Neural progenitor cell (in vitro differentiated cells): ENCODE data around the gene ITGA11. TPM values are rescaled to one million over a fixed set of nuclear protein-coding genes. Genes with fewer than 3 reads are reported as not detected.

ENCODE experiments used
- DNase-seq: peaks from one replicate; pipeline ENCODE4 v3.0.0-alpha.2; 2016; ENCODE audit warnings: low spot score
- H2AFZ ChIP-seq: fragments of 200-600 bp; sonication (generic); replicated peaks from 2 replicates; pipeline ENCODE4 v1.6.1; 2016; ENCODE audit warnings: antibody characterized with exemption
- H3F3A ChIP-seq: fragments of 200-600 bp; sonication (generic); 2 replicates; pipeline ENCODE4 v1.6.1; 2016; ENCODE audit warnings: antibody characterized with exemption, low read depth
- H3K27ac ChIP-seq: fragments of 200-600 bp; sonication (generic); 2 replicates; pipeline ENCODE4 v1.5.1; 2016; ENCODE audit warnings: mild to moderate bottlenecking
- H3K27me3 ChIP-seq: fragments of 200-600 bp; sonication (generic); 2 replicates; pipeline ENCODE4 v1.6.1; 2016; ENCODE audit warnings: mild to moderate bottlenecking, moderate library complexity
- H3K36me3 ChIP-seq: fragments of 200-600 bp; sonication (generic); 2 replicates; pipeline ENCODE4 v1.5.1; 2016
- H3K4me1 ChIP-seq: fragments of 200-600 bp; sonication (generic); 2 replicates; pipeline ENCODE4 v1.6.1; 2016; ENCODE audit warnings: mixed run types
- H3K4me2 ChIP-seq: fragments of 200-600 bp; sonication (generic); 2 replicates; pipeline ENCODE4 v1.6.1; 2016
- H3K4me3 ChIP-seq: fragments of 200-600 bp; sonication (generic); 2 replicates; pipeline ENCODE4 v1.5.1; 2016
- H3K79me2 ChIP-seq: fragments of 200-600 bp; sonication (generic); 2 replicates; pipeline ENCODE4 v1.6.1; 2016; ENCODE audit warnings: low read depth
- H3K9ac ChIP-seq: fragments of 200-600 bp; sonication (generic); 2 replicates; pipeline ENCODE4 v1.6.1; 2016
- H3K9me3 ChIP-seq: fragments of 200-600 bp; sonication (generic); 2 replicates; pipeline ENCODE4 v1.5.1; 2016; ENCODE audit warnings: low read depth
- H4K20me1 ChIP-seq: fragments of 200-600 bp; sonication (generic); 2 replicates; pipeline ENCODE4 v1.6.1; 2016; ENCODE audit warnings: low read depth
- H3K27ac Mint-ChIP-seq: 3 replicates; pipeline ENCODE4 v1.8.0; 2021; ENCODE audit warnings: mixed read lengths
- H3K27me3 Mint-ChIP-seq: 2 replicates; pipeline ENCODE4 v1.8.0; 2022; ENCODE audit warnings: low read depth, mild to moderate bottlenecking, inconsistent platforms, moderate library complexity, mixed read lengths; ENCODE audit not compliant: insufficient read depth
- H3K36me3 Mint-ChIP-seq: 3 replicates; pipeline ENCODE4 v1.8.0; 2021; ENCODE audit warnings: mixed read lengths
- H3K4me1 Mint-ChIP-seq: 3 replicates; pipeline ENCODE4 v1.8.0; 2021; ENCODE audit warnings: mixed read lengths
- H3K4me3 Mint-ChIP-seq: 3 replicates; pipeline ENCODE4 v1.8.0; 2021; ENCODE audit warnings: mild to moderate bottlenecking, moderate library complexity, mixed read lengths
- H3K9me3 Mint-ChIP-seq: 3 replicates; pipeline ENCODE4 v1.8.0; 2020; ENCODE audit warnings: mixed read lengths
- EZH2 ChIP-seq: fragments of 200-600 bp; sonication (generic); IDR thresholded peaks from 2 replicates; pipeline ENCODE4 v1.6.1; 2017; ENCODE audit warnings: antibody characterized with exemption, mild to moderate bottlenecking, moderate library complexity
- EZH2phosphoT487 ChIP-seq: fragments of 200-600 bp; sonication (generic); IDR thresholded peaks from 2 replicates; pipeline ENCODE4 v1.6.1; 2017; ENCODE audit warnings: antibody characterized with exemption
- total RNA-seq: library from RNA; depleted of rRNA; stranded (reverse); fragments of >200 nt; gene quantifications from 2 replicates; pipeline ENCODE4 v1.2.3, GENCODE V29; 2015; ENCODE audit warnings: low replicate concordance
- TF ChIP-seq, protein P1 (sequence below): fragments of 200-600 bp; sonication (generic); IDR thresholded peaks from 2 replicates; pipeline ENCODE4 v1.5.1; 2017; ENCODE audit warnings: antibody characterized with exemption, mild to moderate bottlenecking

ITGA11 gene
- total RNA-seq, 1 donor from 2014 or later = not detected

DNA sequence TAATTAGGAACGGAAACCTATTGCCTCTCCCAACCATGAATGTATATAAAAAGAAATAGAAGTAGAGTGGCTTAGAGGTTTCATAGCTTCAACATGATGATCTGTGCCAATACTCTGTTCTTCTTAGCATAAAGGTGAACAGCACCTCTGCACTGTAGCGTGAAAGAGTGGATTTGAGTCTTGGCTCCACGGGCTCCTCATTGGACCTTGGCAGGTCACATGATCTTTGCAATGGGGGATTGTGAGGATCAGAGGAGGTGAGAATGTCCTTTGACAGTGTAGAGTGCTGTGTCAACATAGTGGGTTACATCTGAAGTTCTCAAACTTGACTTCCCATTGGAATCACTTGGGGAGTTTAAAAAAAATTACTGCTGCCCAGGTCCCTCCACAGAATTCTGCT lies 103.0 kb downstream of the ITGA11 start:
- H3K36me3 Mint-ChIP-seq = no peaks in the 10 kb centered on the region
- Histone ChIP-seq H4K20me1 (no peaks in the 10 kb centered on the region), H2AFZ (no peak overlapping the region), H3F3A (peaks cover 14% of the 10 kb centered on the region), H3K36me3 (no peaks in the 10 kb centered on the region), H3K9ac (no peak overlapping the region), H3K4me3 (no peak overlapping the region), H3K27ac (no peak overlapping the region), H3K4me2 (no peak overlapping the region), H3K9me3 (no peaks in the 10 kb centered on the region), H3K27me3 (no peaks in the 10 kb centered on the region), H3K79me2 (no peaks in the 10 kb centered on the region), H3K4me1 (peaks cover 35% of the 10 kb centered on the region)
- no peak for TF ChIP-seq EZH2
- TF ChIP-seq EZH2phosphoT487 = no peak
- TF ChIP-seq, protein P1, sequence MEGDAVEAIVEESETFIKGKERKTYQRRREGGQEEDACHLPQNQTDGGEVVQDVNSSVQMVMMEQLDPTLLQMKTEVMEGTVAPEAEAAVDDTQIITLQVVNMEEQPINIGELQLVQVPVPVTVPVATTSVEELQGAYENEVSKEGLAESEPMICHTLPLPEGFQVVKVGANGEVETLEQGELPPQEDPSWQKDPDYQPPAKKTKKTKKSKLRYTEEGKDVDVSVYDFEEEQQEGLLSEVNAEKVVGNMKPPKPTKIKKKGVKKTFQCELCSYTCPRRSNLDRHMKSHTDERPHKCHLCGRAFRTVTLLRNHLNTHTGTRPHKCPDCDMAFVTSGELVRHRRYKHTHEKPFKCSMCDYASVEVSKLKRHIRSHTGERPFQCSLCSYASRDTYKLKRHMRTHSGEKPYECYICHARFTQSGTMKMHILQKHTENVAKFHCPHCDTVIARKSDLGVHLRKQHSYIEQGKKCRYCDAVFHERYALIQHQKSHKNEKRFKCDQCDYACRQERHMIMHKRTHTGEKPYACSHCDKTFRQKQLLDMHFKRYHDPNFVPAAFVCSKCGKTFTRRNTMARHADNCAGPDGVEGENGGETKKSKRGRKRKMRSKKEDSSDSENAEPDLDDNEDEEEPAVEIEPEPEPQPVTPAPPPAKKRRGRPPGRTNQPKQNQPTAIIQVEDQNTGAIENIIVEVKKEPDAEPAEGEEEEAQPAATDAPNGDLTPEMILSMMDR = no peak
- H3K4me1 Mint-ChIP-seq = peaks cover 39% of the 10 kb centered on the region
- no peaks in the 10 kb centered on the region for H3K9me3 Mint-ChIP-seq
- DNase-seq = no peak
- H3K27ac Mint-ChIP-seq = no peak overlapping the region
- no peak overlapping the region for H3K4me3 Mint-ChIP-seq
- peaks cover 12% of the 10 kb centered on the region for H3K27me3 Mint-ChIP-seq

DNA sequence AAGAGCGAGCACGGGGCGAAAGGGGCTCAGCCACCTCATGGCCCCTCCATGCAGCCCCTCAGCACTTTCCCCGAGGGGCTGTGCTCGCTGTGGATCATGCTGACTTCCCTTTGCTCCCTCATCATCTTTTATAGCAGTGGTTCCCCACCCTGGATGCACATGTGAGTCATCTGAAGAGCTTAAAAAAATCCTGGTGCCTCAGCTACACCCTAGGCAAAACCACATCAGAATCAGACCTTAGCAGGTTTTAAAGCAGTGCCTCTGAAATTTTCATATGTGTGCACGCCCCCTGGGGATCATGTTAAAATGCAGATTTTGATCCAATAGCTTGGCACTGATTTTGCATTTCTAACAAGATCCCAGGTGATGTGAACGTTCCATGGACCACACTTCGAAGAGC lies 103.5 kb downstream of the ITGA11 start:
- Histone ChIP-seq H3K27ac (no peak overlapping the region), H3K79me2 (no peaks in the 10 kb centered on the region), H3K36me3 (no peaks in the 10 kb centered on the region), H3K27me3 (no peaks in the 10 kb centered on the region), H3K4me3 (no peak overlapping the region), H3K9me3 (no peaks in the 10 kb centered on the region), H3K9ac (no peak overlapping the region), H3K4me1 (peaks cover 39% of the 10 kb centered on the region), H2AFZ (no peak overlapping the region), H3K4me2 (no peak overlapping the region), H3F3A (peaks cover 14% of the 10 kb centered on the region), H4K20me1 (no peaks in the 10 kb centered on the region)
- TF ChIP-seq, protein P1 = no peak
- no peak for TF ChIP-seq EZH2phosphoT487
- no peak for TF ChIP-seq EZH2
- H3K27me3 Mint-ChIP-seq = peaks cover 12% of the 10 kb centered on the region
- H3K4me3 Mint-ChIP-seq = no peak overlapping the region
- peaks cover 43% of the 10 kb centered on the region for H3K4me1 Mint-ChIP-seq
- H3K9me3 Mint-ChIP-seq = no peaks in the 10 kb centered on the region
- no peaks in the 10 kb centered on the region for H3K36me3 Mint-ChIP-seq
- peak overlapping the region; percentile 17 for H3K27ac Mint-ChIP-seq
- DNase-seq = no peak

DNA sequence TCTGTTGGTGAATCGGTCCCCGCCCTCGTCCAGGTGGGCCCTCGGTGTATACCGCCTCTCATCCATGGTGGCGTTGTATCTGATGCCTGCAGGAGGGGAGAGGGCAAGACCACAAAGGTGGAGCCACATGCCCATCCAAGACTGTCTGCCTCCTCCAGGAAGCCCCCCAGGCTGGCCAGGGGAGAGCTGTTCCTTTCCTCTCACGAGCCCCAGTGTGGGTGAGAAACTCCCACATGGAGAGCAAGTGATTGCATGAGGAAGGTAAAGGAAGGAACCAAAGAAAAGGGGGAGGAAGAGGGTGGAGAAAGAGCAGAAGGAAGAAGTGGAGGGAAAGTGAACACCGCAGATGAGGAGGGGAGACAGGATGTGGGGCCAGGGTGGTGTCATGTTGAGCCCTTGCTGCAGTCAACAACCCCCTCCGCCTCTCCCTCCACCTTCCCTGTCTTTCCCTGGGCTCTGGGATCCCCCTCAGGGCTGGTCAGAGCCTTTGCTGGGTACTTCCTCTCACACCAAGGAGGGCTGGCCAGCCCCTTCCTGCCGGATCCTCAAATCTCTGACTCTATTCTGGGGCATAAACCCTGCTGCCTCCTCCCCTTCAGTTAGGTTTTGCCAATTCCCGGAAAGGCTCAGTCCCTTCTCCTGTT lies 105.1 kb downstream of the ITGA11 start:
- Mint-ChIP-seq H3K27me3 (peaks cover 12% of the 10 kb centered on the region), H3K36me3 (no peaks in the 10 kb centered on the region), H3K9me3 (no peaks in the 10 kb centered on the region), H3K27ac (peak overlapping the region; percentile 85), H3K4me1 (peaks cover 43% of the 10 kb centered on the region), H3K4me3 (no peak overlapping the region)
- Histone ChIP-seq H3K79me2 (no peaks in the 10 kb centered on the region), H3K4me2 (no peak overlapping the region), H3K4me3 (no peak overlapping the region), H3K9me3 (no peaks in the 10 kb centered on the region), H3K9ac (no peak overlapping the region), H3K4me1 (peaks cover 39% of the 10 kb centered on the region), H2AFZ (no peak overlapping the region), H3K27ac (no peak overlapping the region), H3K27me3 (no peaks in the 10 kb centered on the region), H3F3A (peaks cover 14% of the 10 kb centered on the region), H4K20me1 (no peaks in the 10 kb centered on the region), H3K36me3 (no peaks in the 10 kb centered on the region)
- DNase-seq = no peak
- no peak for TF ChIP-seq EZH2phosphoT487
- TF ChIP-seq EZH2 = no peak
- TF ChIP-seq, protein P1 = no peak
